AG08395 (cell line): ENCODE results near the gene SRF.

Experiments
- DNase-seq: peaks from one replicate; pipeline ENCODE4 v3.0.0; 2012; ENCODE audit warnings: mixed read lengths, low spot score

The SRF gene

DNA sequence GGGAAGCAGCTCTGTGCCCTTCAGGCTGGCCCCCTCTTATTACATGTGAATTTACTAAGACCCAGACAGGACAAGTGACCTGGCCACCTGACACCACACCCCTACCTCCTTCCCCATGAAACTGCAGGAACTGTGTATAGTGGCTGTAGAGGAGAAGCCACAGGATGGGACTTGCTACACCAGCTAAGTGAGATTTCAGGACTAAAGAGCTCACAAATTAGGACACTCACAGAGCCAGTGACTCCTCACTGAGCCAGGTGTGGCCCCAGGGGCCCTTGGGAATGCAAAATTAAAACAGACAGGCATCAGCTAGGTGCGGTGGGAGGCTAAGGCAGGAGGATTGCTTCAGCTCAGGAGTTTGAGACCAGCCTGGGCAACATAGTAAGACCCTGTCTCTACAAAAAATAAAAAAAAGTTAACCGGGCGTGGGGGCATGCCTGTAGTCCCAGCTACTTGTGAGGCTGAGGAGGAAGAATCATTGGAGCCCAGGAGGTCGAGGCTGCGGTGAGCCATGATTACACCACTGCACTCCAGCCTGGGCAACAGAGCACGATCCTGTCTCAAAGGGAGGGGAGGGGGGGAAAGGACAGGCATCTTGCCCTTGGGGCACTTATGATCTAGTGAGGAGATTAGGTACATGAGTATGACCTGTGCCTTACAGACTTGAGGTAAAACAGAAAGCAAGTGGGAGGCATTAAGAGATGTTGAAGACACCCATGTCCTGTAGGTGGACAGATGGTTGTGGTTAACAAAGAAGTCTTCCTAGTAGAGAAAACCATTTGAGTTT is 23.2 kb upstream of the SRF start:
- no peak for DNase-seq

DNA sequence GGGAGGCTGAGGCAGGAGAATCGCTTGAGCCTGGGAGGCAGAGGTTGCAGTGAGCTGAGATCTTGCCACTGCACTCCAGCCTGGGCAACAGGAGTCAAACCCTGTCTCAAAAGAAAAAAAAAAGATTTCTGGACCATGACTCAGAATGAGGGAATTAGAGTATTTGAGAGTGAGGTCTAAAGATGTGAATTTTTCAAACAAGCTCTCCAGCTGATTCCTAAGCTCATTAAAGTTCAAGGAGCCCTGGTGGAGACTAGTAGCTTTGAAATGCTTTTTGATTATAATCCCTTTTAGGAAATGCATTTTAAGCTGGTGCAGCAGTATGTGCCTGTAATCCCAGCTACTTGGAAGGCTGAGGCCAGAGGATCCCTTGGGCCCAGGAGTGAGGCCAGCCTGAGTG is 21.8 kb upstream of the SRF start:
- DNase-seq = peak; percentile 58

DNA sequence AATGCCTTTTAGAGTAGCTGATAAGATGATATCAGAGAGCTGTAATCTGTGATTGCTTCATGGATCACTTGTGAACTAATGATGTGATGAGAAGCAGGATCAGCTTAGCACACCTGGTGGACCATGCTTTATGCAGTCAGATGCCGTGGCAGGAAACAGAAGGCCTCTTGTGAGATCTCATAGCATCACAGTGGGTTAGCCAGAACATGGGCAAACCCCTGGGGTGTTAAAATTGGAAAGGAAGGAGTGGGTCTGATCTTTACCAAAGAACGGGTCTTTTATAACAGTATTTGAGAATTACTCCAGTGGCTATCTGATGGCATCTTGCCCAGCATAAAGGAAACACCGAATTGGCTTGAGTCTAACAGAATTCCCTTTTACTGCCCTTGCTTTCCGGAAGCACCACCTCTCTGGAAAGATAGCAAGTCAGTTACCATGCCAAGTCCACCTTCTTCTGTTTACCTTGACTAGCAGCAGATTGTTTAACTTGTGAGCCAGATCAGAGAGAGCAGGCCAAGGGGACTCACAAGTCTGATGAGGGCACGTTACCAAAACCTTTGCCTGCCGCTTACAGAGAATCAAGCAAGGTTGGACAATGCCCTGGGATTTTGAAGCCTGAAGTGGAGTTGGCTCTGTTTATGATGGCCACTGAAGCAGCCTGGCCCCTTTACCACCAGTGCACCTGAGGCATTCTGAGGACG is 20.9 kb upstream of the SRF start:
- no peak for DNase-seq

DNA sequence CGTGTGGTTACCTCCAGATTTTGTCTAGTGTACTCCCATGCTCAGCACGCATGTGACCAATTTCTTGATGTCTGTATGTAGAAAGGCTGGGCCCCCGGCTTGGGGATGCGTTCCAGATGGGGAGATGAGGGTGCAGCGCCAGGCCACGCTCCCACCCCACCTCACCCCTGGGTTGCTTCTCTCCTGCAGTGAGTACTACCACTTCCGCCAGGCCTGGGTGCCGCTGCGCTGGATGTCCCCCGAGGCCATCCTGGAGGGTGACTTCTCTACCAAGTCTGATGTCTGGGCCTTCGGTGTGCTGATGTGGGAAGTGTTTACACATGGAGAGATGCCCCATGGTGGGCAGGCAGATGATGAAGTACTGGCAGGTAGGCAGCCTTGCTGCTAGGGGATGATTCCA is 11.5 kb upstream of the SRF start:
- DNase-seq = no peak

DNA sequence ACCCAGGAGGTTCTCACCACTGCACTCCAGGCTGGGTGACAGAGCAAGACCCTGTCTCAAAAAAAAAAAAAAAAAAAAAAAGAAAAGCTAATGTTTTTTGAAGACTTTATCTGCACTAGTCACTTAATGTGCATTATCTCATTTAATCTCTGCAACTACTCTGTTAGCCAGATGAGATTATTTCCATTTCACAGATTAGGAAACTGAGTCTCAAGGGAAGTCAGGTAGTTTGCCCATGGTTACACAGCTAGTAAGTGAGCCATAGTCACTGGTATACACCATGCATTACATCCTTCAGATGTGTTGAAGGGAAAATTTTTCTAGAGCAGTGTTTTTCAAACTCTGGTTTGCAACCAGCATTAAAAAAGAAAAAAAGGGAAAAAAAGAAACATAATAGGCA is 7.2 kb upstream of the SRF start:
- DNase-seq = no peak

DNA sequence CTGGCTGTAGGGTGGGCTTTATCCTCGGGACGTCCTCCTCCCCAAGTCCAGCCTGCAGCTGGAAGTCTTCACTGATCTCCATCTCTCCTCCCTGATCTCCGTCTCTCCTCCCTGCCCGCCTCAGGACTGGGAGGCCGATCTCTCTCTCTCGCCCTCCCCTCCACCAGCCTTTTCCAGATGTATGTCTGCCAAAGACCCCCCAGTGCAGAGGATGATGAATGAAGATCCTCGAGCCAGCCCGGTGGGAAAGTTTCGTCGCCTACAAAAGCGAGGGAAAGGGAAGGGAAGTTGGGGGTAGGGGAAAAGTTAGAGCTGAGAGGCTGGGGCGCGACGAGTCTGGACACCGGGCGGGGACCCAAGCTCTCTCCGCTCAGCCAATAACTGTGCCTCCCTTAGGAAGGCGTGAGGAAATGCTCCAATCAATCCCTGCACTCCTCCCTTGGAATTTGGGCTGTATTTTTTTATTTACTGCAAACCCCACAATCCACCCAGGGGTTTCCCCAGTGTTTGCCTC is 595 bp upstream of the SRF start:
- peak; percentile 90 for DNase-seq

DNA sequence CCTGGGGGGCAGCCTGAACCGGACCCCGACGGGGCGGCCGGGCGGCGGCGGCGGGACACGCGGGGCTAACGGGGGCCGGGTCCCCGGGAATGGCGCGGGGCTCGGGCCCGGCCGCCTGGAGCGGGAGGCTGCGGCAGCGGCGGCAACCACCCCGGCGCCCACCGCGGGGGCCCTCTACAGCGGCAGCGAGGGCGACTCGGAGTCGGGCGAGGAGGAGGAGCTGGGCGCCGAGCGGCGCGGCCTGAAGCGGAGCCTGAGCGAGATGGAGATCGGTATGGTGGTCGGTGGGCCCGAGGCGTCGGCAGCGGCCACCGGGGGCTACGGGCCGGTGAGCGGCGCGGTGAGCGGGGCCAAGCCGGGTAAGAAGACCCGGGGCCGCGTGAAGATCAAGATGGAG is 636 bp downstream of the SRF start:
- DNase-seq = no peak

DNA sequence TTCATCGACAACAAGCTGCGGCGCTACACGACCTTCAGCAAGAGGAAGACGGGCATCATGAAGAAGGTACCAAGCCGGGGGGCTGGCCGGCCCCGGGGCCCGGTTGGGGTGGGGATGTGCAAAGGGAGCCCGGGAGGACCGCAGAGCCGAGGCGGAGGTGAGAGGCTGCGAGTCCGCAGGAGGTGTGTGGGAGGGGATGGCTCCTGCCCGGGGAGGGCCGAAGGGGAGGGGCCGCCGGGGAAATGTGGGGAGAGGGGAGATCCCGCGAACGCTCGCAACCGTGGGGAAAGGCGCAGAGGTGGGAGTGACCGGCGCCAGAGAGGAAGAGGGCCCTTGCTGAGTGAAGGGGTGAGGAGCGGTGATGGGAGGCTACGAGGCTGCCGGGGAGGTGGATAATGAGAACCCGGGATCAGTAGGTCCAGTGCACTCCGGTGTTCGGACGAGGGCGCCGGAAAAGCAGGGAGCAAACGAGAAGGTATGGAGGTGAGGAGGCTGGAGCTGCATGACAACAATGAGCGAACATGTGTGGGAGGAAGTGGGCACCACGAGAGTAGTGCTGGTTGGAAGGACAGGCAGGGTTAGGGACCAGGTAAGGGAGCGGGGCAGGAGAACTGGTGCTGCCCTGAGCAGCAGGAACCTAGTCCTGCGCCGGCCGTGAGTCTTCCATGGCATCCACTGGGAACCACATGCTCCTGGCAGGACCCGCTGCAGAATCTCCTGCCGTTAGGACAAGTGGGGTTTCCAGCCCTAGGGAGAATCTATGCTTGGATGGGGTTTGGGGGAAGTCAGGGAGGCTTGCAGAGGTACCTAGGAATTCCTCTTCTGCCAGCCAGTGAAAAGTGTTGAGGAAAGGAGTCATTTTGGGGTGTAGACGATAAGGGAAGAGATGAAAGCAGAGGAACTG is 1.3 kb downstream of the SRF start:
- DNase-seq = no peak

DNA sequence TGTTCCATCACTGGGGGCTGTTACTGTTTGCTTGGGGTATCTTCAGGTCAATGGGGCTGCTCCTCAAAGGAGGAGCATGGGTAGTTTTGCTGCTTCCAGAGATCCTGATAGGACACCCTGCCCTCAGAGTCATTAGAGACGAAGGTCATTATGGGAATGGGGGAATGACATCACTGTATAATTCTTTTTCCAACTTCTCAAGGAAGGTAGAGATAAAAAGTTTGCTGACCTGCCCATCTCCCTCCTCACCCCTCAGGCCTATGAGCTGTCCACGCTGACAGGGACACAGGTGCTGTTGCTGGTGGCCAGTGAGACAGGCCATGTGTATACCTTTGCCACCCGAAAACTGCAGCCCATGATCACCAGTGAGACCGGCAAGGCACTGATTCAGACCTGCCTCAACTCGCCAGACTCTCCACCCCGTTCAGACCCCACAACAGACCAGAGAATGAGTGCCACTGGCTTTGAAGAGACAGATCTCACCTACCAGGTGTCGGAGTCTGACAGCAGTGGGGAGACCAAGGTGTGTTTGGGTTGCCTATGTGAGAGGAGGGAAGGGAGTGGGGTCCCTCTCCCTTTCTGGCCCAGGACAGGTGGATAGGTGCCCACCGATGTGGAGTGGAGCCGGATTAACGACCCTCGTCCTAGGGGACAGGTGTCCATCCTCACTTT is 2.7 kb downstream of the SRF start:
- no peak for DNase-seq

DNA sequence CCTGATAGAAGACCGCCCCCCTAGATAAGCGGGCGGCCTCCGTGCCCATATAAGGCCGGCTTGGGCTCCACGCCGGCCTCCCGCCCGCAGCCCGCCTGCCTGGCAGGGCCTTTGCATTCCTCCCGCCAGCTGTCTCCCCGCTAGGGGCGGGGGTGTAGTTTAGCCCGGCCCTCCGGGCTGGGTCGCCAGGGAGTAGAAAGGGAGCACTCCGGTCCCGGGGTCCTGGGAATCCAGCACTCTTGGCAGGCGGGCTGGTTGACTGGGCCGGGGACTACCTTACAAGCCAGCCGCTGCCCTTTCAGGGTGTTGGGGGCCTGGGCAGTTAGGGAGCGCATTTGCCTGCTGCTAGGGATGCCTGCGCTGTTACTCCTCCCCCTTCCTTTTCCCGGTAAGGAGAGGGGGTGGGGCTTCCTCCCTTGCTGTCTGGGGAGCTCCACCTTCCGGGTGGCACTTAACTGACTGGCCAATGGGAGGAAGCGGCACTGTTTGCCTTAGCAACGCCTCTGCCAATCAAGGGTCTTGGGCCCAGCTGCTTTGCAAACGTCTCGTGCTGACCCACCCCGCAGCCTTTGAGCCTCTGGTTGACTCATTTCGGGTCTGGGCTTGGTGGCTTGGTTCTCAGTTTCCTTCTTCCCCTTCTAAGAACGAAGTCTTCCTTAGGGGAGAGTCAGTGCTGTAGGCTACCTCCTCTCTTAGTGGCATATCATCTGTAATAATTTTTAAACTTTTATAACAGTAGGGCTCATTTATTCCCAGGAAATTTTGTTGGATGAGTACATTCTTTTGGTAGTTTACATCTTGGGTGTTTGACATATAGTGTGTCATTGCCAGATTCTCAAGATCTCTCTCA is 3.4 kb downstream of the SRF start:
- peak; percentile 100 for DNase-seq

DNA sequence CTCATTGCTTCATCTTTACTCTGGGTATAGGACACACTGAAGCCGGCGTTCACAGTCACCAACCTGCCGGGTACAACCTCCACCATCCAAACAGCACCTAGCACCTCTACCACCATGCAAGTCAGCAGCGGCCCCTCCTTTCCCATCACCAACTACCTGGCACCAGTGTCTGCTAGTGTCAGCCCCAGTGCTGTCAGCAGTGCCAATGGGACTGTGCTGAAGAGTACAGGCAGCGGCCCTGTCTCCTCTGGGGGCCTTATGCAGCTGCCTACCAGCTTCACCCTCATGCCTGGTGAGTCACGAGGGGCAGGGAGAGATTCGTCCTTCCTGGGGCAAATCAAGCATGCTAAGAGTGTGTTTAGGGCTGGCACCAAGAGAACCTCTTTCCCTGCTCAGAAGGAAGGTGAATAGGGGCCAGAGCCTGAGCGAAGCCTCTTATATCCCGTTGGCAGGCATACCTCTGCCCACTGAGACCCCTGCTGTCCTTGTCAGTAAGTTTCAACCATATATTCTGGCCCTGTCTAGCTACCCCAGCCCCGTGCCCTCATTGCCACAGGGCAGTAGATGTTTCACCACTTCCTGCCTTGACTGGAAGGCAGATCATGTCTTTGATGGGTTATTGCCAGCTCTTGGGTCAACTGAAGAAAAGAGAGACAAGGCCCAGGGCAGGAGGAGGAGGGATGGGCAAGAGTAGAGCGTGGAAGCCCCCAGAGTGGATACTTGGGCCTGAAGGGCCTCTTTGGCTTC is 4.8 kb downstream of the SRF start:
- DNase-seq = no peak

DNA sequence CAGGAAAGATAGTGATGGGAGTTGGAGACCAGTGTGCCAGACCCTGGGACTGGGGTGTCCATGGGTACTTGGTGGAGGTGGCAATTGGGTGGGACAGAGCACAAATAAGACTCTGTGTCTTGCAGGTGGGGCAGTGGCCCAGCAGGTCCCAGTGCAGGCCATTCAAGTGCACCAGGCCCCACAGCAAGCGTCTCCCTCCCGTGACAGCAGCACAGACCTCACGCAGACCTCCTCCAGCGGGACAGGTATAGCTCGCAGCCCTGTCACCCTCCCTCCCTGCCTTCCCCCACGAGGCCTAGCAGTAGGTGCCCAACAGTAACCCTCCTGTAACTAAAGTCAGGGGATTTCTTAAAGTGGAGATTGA is 5.3 kb downstream of the SRF start:
- no peak for DNase-seq

DNA sequence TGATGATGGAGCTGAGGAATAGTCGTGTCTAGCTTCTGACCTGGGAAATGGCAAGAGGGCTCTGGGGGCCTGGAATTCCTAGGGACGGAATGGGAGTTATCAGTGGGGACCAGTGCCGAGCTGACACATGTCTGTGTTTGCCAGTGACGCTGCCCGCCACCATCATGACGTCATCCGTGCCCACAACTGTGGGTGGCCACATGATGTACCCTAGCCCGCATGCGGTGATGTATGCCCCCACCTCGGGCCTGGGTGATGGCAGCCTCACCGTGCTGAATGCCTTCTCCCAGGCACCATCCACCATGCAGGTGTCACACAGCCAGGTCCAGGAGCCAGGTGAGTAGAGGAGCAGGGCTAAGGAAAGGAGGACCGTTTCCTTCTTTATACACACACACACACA is 7.1 kb downstream of the SRF start:
- DNase-seq = no peak

DNA sequence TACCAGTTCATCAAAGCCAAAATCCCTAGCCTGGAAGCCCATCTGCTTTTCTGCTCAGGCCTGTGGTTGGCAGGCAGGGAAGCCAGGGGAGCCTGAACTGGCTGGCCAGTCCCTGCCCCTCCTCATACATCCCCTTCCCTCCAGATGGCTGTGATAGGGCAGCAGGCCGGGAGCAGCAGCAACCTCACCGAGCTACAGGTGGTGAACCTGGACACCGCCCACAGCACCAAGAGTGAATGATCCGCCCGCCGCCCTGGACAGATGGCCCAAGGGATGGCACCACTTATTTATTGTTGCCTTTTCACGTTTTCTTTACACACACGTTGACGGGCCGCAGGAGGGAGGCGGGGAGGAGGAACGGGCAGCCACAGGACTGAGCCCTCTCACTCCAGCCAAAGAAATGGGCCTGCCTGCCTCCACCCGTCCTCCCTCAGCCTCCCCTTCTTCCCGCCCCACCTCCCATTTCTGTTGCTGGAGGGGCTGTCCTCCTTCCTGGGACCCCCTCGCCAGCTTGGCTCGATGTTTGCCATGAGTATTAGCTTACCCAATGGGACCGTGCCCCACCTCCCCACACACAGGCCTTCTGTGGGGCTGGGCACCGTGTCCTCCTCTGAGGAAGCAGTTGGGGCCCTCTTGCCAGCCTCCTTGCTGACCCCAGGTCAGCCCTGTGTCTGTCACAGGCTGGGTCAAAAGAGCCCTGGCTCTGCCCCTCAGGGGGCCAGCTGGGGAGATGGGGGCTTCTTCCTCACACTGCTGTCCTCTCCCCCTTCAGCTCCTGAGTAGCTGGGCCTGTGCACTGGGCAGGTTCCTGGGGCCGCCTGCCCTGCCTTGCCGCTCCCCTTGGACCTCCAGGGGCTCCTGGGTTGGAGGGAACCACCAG is 8.1 kb downstream of the SRF start:
- no peak for DNase-seq

DNA sequence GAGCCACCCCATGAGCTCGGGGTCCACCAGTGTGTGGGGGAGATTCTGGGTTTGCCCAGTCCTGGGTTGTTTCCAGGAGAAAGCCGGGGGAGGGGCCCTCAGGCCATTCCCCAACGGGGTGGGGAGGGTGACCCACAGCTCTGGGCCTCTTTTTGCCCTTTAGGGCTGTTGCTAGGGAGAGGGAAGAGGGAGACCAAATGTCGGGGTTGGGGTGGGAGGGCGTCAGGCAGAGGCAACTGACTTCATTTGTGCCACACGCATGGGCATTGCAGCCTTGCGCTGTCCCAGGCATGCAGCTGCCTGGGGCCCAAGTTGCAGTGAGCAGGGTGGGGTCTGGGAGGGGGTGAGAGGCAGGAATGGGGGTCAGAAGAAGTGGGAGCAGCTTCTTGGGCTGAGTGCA is 9.0 kb downstream of the SRF start:
- no peak for DNase-seq

DNA sequence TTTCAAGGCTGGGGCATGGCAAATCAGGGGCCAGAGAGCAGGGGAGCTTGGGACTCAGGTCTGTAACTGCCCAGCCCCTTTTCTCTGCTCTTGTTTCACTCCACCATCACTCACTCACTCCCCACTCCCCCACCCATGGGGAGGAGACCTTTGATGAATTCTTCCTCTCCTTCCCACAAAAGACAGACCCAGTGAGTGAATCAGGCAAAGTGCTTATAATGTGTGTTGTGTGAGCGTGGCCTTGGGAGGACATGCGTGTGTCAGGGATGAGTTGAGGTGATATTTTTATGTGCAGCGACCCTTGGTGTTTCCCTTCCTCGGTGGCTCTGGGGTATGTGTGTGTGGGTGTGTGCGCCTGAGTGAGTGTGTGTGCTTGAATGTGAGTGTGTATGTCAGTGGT is 9.9 kb downstream of the SRF start:
- DNase-seq = no peak

DNA sequence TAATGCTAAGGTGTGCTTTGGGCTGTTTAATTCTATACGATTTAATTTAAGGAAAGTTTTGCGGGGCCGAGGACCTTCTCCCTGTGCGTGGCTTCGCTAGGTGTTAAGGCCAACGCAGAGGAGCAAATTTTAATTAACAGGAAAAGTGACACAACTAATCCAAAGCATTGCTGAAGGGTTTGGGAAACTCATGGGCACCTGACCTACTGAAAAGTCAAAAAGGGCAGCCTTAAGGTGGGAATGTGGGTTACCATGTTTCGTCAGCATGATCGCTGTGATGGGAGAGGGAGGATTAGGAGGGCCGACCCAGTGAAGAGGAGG is 10.5 kb downstream of the SRF start:
- DNase-seq = no peak

DNA sequence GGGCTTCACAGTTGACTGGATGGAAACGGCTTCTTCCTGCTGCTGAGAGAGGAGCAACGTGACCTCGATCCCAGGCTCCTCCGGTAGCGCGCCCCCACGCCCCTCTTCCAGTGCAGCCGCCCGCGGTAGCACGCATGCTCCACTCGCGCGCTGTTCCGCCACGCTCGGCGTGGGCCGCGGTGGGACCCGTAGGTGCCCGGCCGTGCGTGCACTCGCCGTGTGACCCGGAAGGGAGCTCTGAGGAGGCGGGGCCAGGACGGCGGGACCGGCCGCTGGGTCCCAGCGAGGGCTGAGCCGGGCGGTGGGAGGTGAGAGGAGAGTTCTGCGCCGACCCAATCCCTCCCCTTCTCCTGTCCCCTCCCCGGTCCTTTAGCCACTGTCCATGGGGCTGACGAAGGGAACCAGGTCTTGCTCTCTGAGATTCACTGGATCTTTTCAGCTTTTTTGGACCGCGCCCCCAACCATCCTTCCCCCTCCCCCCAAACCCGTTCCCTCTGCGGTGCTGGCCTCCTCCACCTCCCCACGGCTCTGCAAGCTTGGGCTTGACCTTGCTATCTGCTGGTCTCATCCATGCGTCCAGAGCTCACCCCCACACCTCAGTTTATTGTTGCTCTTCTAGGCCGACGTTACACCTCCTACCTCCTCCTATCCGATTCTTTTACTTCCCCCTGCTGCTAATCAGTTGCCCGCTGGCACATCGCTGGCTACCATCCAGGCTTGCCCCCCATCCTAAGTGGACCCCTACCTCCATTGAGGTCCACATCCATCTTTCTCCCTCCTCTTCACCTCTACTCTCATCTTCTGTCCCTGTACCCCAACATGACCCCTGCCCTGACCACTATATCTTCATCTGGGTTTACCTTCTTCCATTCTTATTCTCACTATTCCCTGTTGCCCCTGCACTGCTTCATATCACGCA is 11.1 kb downstream of the SRF start, which contains the start of gene CUL9:
Gene CUL9 (plus strand): TSS at position 255 of the 919 bp plus-strand sequence. CDS start 2,115 bp downstream, outside the sequence.
- DNase-seq = peak; percentile 85
